H1 (cell line): ENCODE data around the gene COG7. TPM values are rescaled to one million over a fixed set of nuclear protein-coding genes. Genes with fewer than 3 reads are reported as not detected.

Experiments
- CTCF ChIA-PET: fragments of 300-600 bp; sonication (Branson Sonifier 250); formaldehyde crosslinking; loops from one replicate; lab custom pipeline; 2021; ENCODE audit not compliant: partially characterized antibody; lab: Charles Lee
- POLR2A ChIA-PET: fragments of 300-600 bp; sonication (Branson Sonifier 250); formaldehyde crosslinking; loops from one replicate; lab custom pipeline; 2021; ENCODE audit warnings: inconsistent platforms; ENCODE audit not compliant: partially characterized antibody; lab: Charles Lee
- DNase-seq, 2 experiments: peaks; one replicate each; pipeline versions ENCODE4 v3.0.0 to v3.0.0-alpha.2; 2010 to 2022; ENCODE audit warnings: low spot score in 2 of 2, low read depth in 1 of 2, mixed read lengths in 1 of 2
- FAIRE-seq: peaks from 2 replicates; lab custom pipeline; 2011; peaks lifted over from hg19 to GRCh38; lab: Jason Lieb, UNC
- H2AFZ ChIP-seq: 2 replicates; pipeline ENCODE4 v1.8.1; 2012; ENCODE audit warnings: low read length, inconsistent platforms
- H2AK5ac ChIP-seq: 2 replicates; pipeline ENCODE4 v1.6.1; 2013; ENCODE audit warnings: low read depth, low read length
- H2BK120ac ChIP-seq: replicated peaks from 2 replicates; pipeline ENCODE3; 2013; ENCODE audit warnings: low read depth, low read length, inconsistent platforms
- H2BK12ac ChIP-seq: 2 replicates; pipeline ENCODE4 v1.6.1; 2013; ENCODE audit warnings: low read depth, low read length
- H2BK15ac ChIP-seq: 2 replicates; pipeline ENCODE4 v1.6.1; 2013; ENCODE audit warnings: low read length
- H2BK20ac ChIP-seq: 2 replicates; pipeline ENCODE4 v1.6.1; 2013; ENCODE audit warnings: low read length
- H2BK5ac ChIP-seq: 2 replicates; pipeline ENCODE4 v1.6.1; 2013; ENCODE audit warnings: low read depth, low read length
- H3K14ac ChIP-seq: 2 replicates; pipeline ENCODE4 v1.6.1; 2013; ENCODE audit warnings: inconsistent platforms; ENCODE audit not compliant: insufficient read length
- H3K18ac ChIP-seq: 2 replicates; pipeline ENCODE4 v1.6.1; 2013; ENCODE audit warnings: low read length; ENCODE audit errors: extremely low read depth
- H3K23ac ChIP-seq: 2 replicates; pipeline ENCODE4 v1.6.1; 2013; ENCODE audit warnings: inconsistent platforms; ENCODE audit not compliant: insufficient read length
- H3K23me2 ChIP-seq: 2 replicates; pipeline ENCODE4 v1.6.1; 2013; ENCODE audit warnings: low read depth, low read length
- H3K27ac ChIP-seq: 2 replicates; pipeline ENCODE4 v1.6.1; 2011; ENCODE audit warnings: low read depth, low read length, inconsistent platforms
- H3K27me3 ChIP-seq, 4 experiments: replicated peaks in 1 of 4; 1 replicate in 1 of 4; 2 replicates in 3 of 4; pipeline versions ENCODE4 v1.6.1 to v1.8.1; 2011 to 2013; ENCODE audit warnings: low read length in 3 of 4, mild to moderate bottlenecking in 3 of 4, inconsistent platforms in 2 of 4, mixed read lengths in 2 of 4, moderate library complexity in 1 of 4; ENCODE audit not compliant: control insufficient read depth in 3 of 4, insufficient read depth in 3 of 4; ENCODE audit errors: extremely low read depth in 1 of 4
- H3K36me3 ChIP-seq, 4 experiments: 2 replicates each; pipeline versions ENCODE4 v1.6.1 to v1.8.1; 2011 to 2013; ENCODE audit warnings: mild to moderate bottlenecking in 4 of 4, low read length in 3 of 4, moderate library complexity in 2 of 4, control low read depth in 1 of 4, inconsistent platforms in 1 of 4; ENCODE audit not compliant: insufficient read depth in 4 of 4, control insufficient read depth in 2 of 4
- H3K4ac ChIP-seq: replicated peaks from 2 replicates; pipeline ENCODE3; 2013; ENCODE audit warnings: low read length, low read depth, mixed read lengths, inconsistent platforms; ENCODE audit not compliant: insufficient read length
- H3K4me1 ChIP-seq, 4 experiments: replicated peaks in 1 of 4; 1 replicate in 1 of 4; 2 replicates in 3 of 4; pipeline versions ENCODE4 v1.6.1 to v1.8.1; 2011 to 2013; ENCODE audit warnings: low read length in 3 of 4, inconsistent platforms in 2 of 4, mixed read lengths in 1 of 4; ENCODE audit not compliant: insufficient read depth in 4 of 4, control insufficient read depth in 3 of 4
- H3K4me2 ChIP-seq, 2 experiments: 2 replicates each; pipeline versions ENCODE4 v1.6.1 to v1.8.1; 2011 to 2013; ENCODE audit warnings: low read depth in 2 of 2, low read length in 2 of 2, control low read depth in 1 of 2, inconsistent platforms in 1 of 2, mild to moderate bottlenecking in 1 of 2; ENCODE audit not compliant: insufficient read depth in 1 of 2
- H3K4me3 ChIP-seq, 4 experiments: fragments of 200-600, 300-600 bp in 1 of 4; sonication (generic), shearing (Covaris generic), sonication (Bioruptor Twin) in 1 of 4; 2 replicates each; pipeline versions ENCODE4 v1.5.1 to v1.8.1; 2011 to 2016; ENCODE audit warnings: low read length in 4 of 4, low read depth in 3 of 4, control low read depth in 2 of 4, inconsistent platforms in 2 of 4, mild to moderate bottlenecking in 2 of 4, mixed read lengths in 1 of 4, moderate library complexity in 1 of 4; ENCODE audit not compliant: insufficient read depth in 2 of 4; ENCODE audit errors: extremely low read depth in 1 of 4
- H3K56ac ChIP-seq: replicated peaks from 2 replicates; pipeline ENCODE3; 2013; ENCODE audit warnings: low read depth, mild to moderate bottlenecking, mixed read lengths, low read length, inconsistent platforms; ENCODE audit not compliant: insufficient read length
- H3K79me1 ChIP-seq: 2 replicates; pipeline ENCODE4 v1.6.1; 2013; ENCODE audit warnings: low read depth, low read length, control low read depth
- H3K79me2 ChIP-seq, 2 experiments: 2 replicates each; pipeline versions ENCODE4 v1.6.1 to v1.8.1; 2012 to 2013; ENCODE audit warnings: low read length in 2 of 2, mild to moderate bottlenecking in 2 of 2, inconsistent platforms in 1 of 2; ENCODE audit not compliant: insufficient read depth in 2 of 2, control insufficient read depth in 1 of 2
- H3K9ac ChIP-seq, 4 experiments: replicated peaks in 1 of 4; 1 replicate in 1 of 4; 2 replicates in 3 of 4; pipeline versions ENCODE4 v1.6.1 to v1.8.1; 2011 to 2013; ENCODE audit warnings: low read depth in 3 of 4, low read length in 3 of 4, control low read depth in 2 of 4, mild to moderate bottlenecking in 2 of 4, moderate library complexity in 2 of 4, inconsistent platforms in 1 of 4; ENCODE audit errors: extremely low read depth in 1 of 4
- H3K9me3 ChIP-seq, 2 experiments: 2 replicates each; pipeline versions ENCODE4 v1.6.1 to v1.8.1; 2012 to 2013; ENCODE audit warnings: mild to moderate bottlenecking in 2 of 2, moderate library complexity in 2 of 2, control low read depth in 1 of 2, inconsistent platforms in 1 of 2, low read depth in 1 of 2, low read length in 1 of 2, mixed read lengths in 1 of 2; ENCODE audit not compliant: insufficient read depth in 2 of 2
- H4K20me1 ChIP-seq, 2 experiments: replicated peaks in 1 of 2; 2 replicates each; pipeline versions ENCODE3 to v1.8.1; 2011 to 2013; ENCODE audit warnings: inconsistent platforms in 2 of 2, low read length in 2 of 2, mild to moderate bottlenecking in 1 of 2; ENCODE audit not compliant: insufficient read depth in 2 of 2, control insufficient read depth in 1 of 2
- H4K5ac ChIP-seq: 2 replicates; pipeline ENCODE4 v1.6.1; 2013; ENCODE audit warnings: low read length, low read depth, mixed read lengths, inconsistent platforms; ENCODE audit not compliant: insufficient read length
- H4K8ac ChIP-seq: 2 replicates; pipeline ENCODE4 v1.8.0; 2013; ENCODE audit warnings: mild to moderate bottlenecking, moderate library complexity, low read length, inconsistent platforms; ENCODE audit not compliant: insufficient read depth; ENCODE audit errors: extremely low read depth
- H4K91ac ChIP-seq: replicated peaks from 2 replicates; pipeline ENCODE3; 2013; ENCODE audit warnings: low read length, mixed read lengths, inconsistent platforms; ENCODE audit not compliant: insufficient read length
- CBX8 ChIP-seq: fragments of 300-800, 300-1000 bp; sonication (generic); IDR thresholded peaks from 2 replicates; pipeline ENCODE4 v1.7.1; 2016; ENCODE audit warnings: low read depth, low read length, borderline replicate concordance
- CREB1 ChIP-seq: IDR thresholded peaks from 2 replicates; pipeline ENCODE4 v1.6.1; 2012; ENCODE audit warnings: inconsistent platforms
- FOSL1 ChIP-seq: IDR thresholded peaks from 2 replicates; pipeline ENCODE4 v1.6.1; 2011; ENCODE audit warnings: mild to moderate bottlenecking, low read depth, low read length, moderate library complexity; ENCODE audit not compliant: insufficient read depth
- GABPA ChIP-seq: IDR thresholded peaks from 2 replicates; pipeline ENCODE4 v1.6.1; 2011; ENCODE audit warnings: mild to moderate bottlenecking, low read length, moderate library complexity, borderline replicate concordance; ENCODE audit not compliant: insufficient read depth
- HDAC2 ChIP-seq, 2 experiments: fragments of 300-600 bp in 1 of 2; sonication (generic) in 1 of 2; IDR thresholded peaks; 2 replicates each; pipeline ENCODE4 v1.6.1; 2011 to 2012; ENCODE audit warnings: low read depth in 2 of 2, low read length in 2 of 2, mild to moderate bottlenecking in 2 of 2, moderate library complexity in 2 of 2, borderline replicate concordance in 1 of 2, inconsistent platforms in 1 of 2
- JUN ChIP-seq: IDR thresholded peaks from 2 replicates; pipeline ENCODE4 v1.6.1; 2011; ENCODE audit warnings: low read depth, mild to moderate bottlenecking, improper control_type of control experiment, low read length
- MAFK ChIP-seq: IDR thresholded peaks from 2 replicates; pipeline ENCODE4 v1.6.1; 2012; ENCODE audit warnings: low read depth, mild to moderate bottlenecking, improper control_type of control experiment, low read length
- POLR2A ChIP-seq, 2 experiments: IDR thresholded peaks; 1 replicate in 1 of 2; 2 replicates in 1 of 2; pipeline ENCODE4 v1.6.1; 2011; ENCODE audit warnings: low read depth in 2 of 2, low read length in 2 of 2, mild to moderate bottlenecking in 2 of 2; ENCODE audit errors: control extremely low read depth in 1 of 2
- POU5F1 ChIP-seq: IDR thresholded peaks from 2 replicates; pipeline ENCODE4 v1.6.1; 2011; ENCODE audit warnings: low read depth, mild to moderate bottlenecking, low read length, moderate library complexity
- SAP30 ChIP-seq: fragments of 300-600 bp; sonication (generic); IDR thresholded peaks from 2 replicates; pipeline ENCODE4 v1.7.1; 2012; ENCODE audit warnings: low read length, moderate library complexity, mild to moderate bottlenecking, inconsistent platforms; ENCODE audit not compliant: insufficient read depth, insufficient replicate concordance
- SIN3A ChIP-seq, 2 experiments: IDR thresholded peaks in 1 of 2; conservative IDR thresholded peaks in 1 of 2; 2 replicates each; pipeline ENCODE4 v1.6.1; 2011 to 2012; ENCODE audit warnings: low read length in 2 of 2, improper control_type of control experiment in 1 of 2, low read depth in 1 of 2, mild to moderate bottlenecking in 1 of 2
- SP1 ChIP-seq: IDR thresholded peaks from 2 replicates; pipeline ENCODE4 v1.6.1; 2011; ENCODE audit warnings: low read depth, low read length
- TBP ChIP-seq: IDR thresholded peaks from 2 replicates; pipeline ENCODE4 v1.6.1; 2011; ENCODE audit warnings: low read depth, low read length, improper control_type of control experiment
- WGBS, 2 experiments: shearing (Covaris generic) in 1 of 2; methylation state at CpG; one replicate each; pipeline versions ENCODE4 v1.1.6 to v1.1.7; 2013 to 2015; ENCODE audit warnings: low lambda C conversion rate in 2 of 2, mixed read lengths in 2 of 2, inconsistent platforms in 1 of 2, low coverage in 1 of 2, missing lambda C conversion rate in 1 of 2; ENCODE audit not compliant: insufficient replicate concordance in 2 of 2, insufficient coverage in 1 of 2, insufficient read length in 1 of 2; ENCODE audit errors: extremely low coverage in 1 of 2, missing lambda C conversion rate in 1 of 2; 5-methylcytosine and 5-hydroxymethylcytosine counted together
- polyA plus RNA-seq, 7 experiments: library from polyadenylated mRNA; depleted of rRNA in 3 of 7; stranded (reverse) in 5 of 7; unstranded in 2 of 7; fragments of >200 nt in 5 of 7; fragments of 200-250 nt in 2 of 7; gene quantifications; 1 replicate in 5 of 7; 2 replicates in 1 of 7; 4 replicates in 1 of 7; pipeline versions ENCODE4 v1.2.1 to v1.2.3, GENCODE V29; 2011 to 2013; ENCODE audit warnings: missing spikeins in 2 of 7, mixed read lengths in 2 of 7
- total RNA-seq: library from RNA; stranded (reverse); fragmentation: NEBNext Ultra II Directional; extraction: Animal tissue kit (Norgen Biotek cat#: 25700); gene quantifications from 2 replicates; pipeline ENCODE4 v1.2.1, GENCODE V29; 2021

COG7 gene
- total and polyA plus RNA-seq, 2 of the 8 experiments (the other 6 are each of a cell fraction or from before 2014, with no cell fraction given) = 17.2 to 40.4 TPM

- Histone ChIP-seq H4K91ac (no peak overlapping the region), H2AK5ac (no peak overlapping the region), H4K20me1 (peaks cover 28 to 33% of the 10 kb centered on the region in 2 experiments), H2BK20ac (no peak overlapping the region), H3K23me2 (no peaks in the 10 kb centered on the region), H3K36me3 (peaks cover 9 to 22% (median 17%) of the 10 kb centered on the region in 4 experiments; a peak in 7 of 8 replicates), H3K4me1 (peaks cover 0 to 6% (median 0%) of the 10 kb centered on the region in 4 experiments; a peak in 3 of 7 replicates), H3K9me3 (no peaks in the 10 kb centered on the region), H3K23ac (no peak overlapping the region), H4K5ac (no peak overlapping the region), H2AFZ (no peak overlapping the region), H3K4me3 (no peak overlapping the region), H3K79me2 (peaks cover 4 to 80% of the 10 kb centered on the region in 2 experiments), H3K27me3 (no peaks in the 10 kb centered on the region), H3K4me2 (no peak overlapping the region), H2BK120ac (no peak overlapping the region), H2BK5ac (no peak overlapping the region), H3K79me1 (peaks cover 21% of the 10 kb centered on the region), H3K9ac (no peak overlapping the region), H4K8ac (no peak overlapping the region), H2BK12ac (no peak overlapping the region), H3K14ac (no peak overlapping the region), H3K27ac (no peak overlapping the region), H3K18ac (no peak overlapping the region), H3K4ac (no peak overlapping the region), H2BK15ac (no peak overlapping the region), H3K56ac (no peak overlapping the region)
- no peak for DNase-seq
- WGBS, 2 experiments = 91% methylated on average over 9 of the region's 11 CpGs; no CpG with 5 or more reads in 1 of the 2 experiments
- ChIA-PET POLR2A (interaction anchor here (1.1 to 8.6 kb wide), 6 partner anchors 10 to 60 kb away, joined by 3 to 63 read pairs (median 4); partner anchors contain the start of gene GGA2), CTCF (interaction anchor here (1.3 kb wide), 1 partner anchor 65 kb away, joined by 3 read pairs; no protein-coding TSS in a partner anchor)
- FAIRE-seq = no peak
- TF ChIP-seq GABPA (no peak), FOSL1 (no peak), POLR2A (IDR thresholded peaks at IDR 0.05; ENCODE audit: control extremely low read depth in 1 of 2, low read depth in 2 of 2, low read length in 2 of 2) (no peak), CBX8 (no peak), SIN3A (conservative IDR thresholded peaks at IDR 0.05 in 1 of 2, IDR thresholded peaks at IDR 0.05 in 1 of 2; ENCODE audit: low read depth in 1 of 2, low read length in 2 of 2) (no peak), JUN (no peak), HDAC2 (IDR thresholded peaks at IDR 0.05; ENCODE audit: borderline replicate concordance in 1 of 2, low read depth in 2 of 2, low read length in 2 of 2) (no peak), TBP (no peak), MAFK (no peak), POU5F1 (no peak), SAP30 (no peak), CREB1 (no peak), SP1 (no peak)
Measured at GRCh38 chr16:23498863-23499262, 45.9 kb upstream of the COG7 start.
